Heart right ventricle (tissue), 16 donors: ENCODE results near the gene CERK. TPM values are rescaled to one million over a fixed set of nuclear protein-coding genes. Genes with fewer than 3 reads are reported as not detected.
"Not testable (repeated sequence)": the region's sequence is repeated elsewhere in the genome, so short reads cannot be mapped to it uniquely, and the experiment has no call there.

Experiments
- ATAC-seq, 8 donors: fragments of 200-7000 bp; cut with Tn5 transposase; one replicate each; pipeline ENCODE4 v1.9.1; 2020; ENCODE audit warnings: mild to moderate bottlenecking in 8 of 8, moderate library complexity in 8 of 8, moderate number of reproducible peaks in 1 of 8
- DNase-seq, 2 donors: peaks; one replicate each; pipeline ENCODE4 v3.0.0-alpha.2; 2020
- H3K27ac ChIP-seq, 10 donors: fragments of 200-600 bp; sonication (generic) in 2 of 10; one replicate each; pipeline versions ENCODE4 v1.5.0 to v1.8.0; 2020 to 2022; ENCODE audit warnings: mild to moderate bottlenecking in 3 of 10
- H3K27me3 ChIP-seq, 7 donors: fragments of 200-600 bp; one replicate each; pipeline ENCODE4 v1.8.0; 2021 to 2022; ENCODE audit warnings: mild to moderate bottlenecking in 2 of 7
- H3K36me3 ChIP-seq, 9 donors: fragments of 200-600 bp; sonication (generic) in 1 of 9; one replicate each; pipeline versions ENCODE4 v1.5.0 to v1.8.0; 2020 to 2022; ENCODE audit warnings: mild to moderate bottlenecking in 2 of 9
- H3K4me1 ChIP-seq, 9 donors: fragments of 200-600 bp; sonication (generic) in 1 of 9; one replicate each; pipeline versions ENCODE4 v1.5.0 to v1.8.0; 2020 to 2022; ENCODE audit warnings: mild to moderate bottlenecking in 4 of 9
- H3K4me3 ChIP-seq, 10 donors: fragments of 200-600 bp; sonication (generic) in 2 of 10; one replicate each; pipeline versions ENCODE4 v1.5.0 to v1.8.0; 2020 to 2022; ENCODE audit warnings: mild to moderate bottlenecking in 7 of 10, moderate library complexity in 2 of 10
- H3K9me3 ChIP-seq, 11 donors: fragments of 200-600 bp in 10 of 11; sonication (generic) in 2 of 11; one replicate each; pipeline versions ENCODE4 v1.5.0 to v1.8.0; 2013 to 2022; ENCODE audit warnings: mild to moderate bottlenecking in 2 of 11, control low read depth in 1 of 11, moderate library complexity in 1 of 11
- CTCF ChIP-seq, 9 donors: fragments of 200-600 bp; sonication (generic) in 2 of 9; IDR thresholded peaks; one replicate each; pipeline versions ENCODE4 v1.5.0 to v1.8.0; 2021 to 2022; ENCODE audit warnings: antibody characterized with exemption in 9 of 9, mild to moderate bottlenecking in 5 of 9, moderate library complexity in 1 of 9
- WGBS, 2 donors: extraction: QIAGEN DNeasy Blood & Tissue Kit; methylation state at CpG; one replicate each; pipeline ENCODE4 v1.1.7; 2013; ENCODE audit warnings: inconsistent platforms in 1 of 2; 5-methylcytosine and 5-hydroxymethylcytosine counted together
- intact Hi-C, 10 donors: fragments of 100-400 bp; cut with DNase I; formaldehyde crosslinking; loops; one replicate each; pipeline versions ENCODE4 v1.11.1 to v1.14.2; 2022
- polyA plus RNA-seq, 2 donors: library from polyadenylated mRNA; stranded (reverse); fragments of 200-250 nt; gene quantifications; one replicate each; pipeline ENCODE4 v1.2.3, GENCODE V29; 2013
- total RNA-seq, 10 donors: library from RNA; stranded (reverse); fragmentation: NEBNext Ultra II Directional in 3 of 10; extraction: Animal tissue kit (Norgen Biotek cat#: 25700) in 3 of 10; gene quantifications; one replicate each; pipeline versions ENCODE4 v1.2.1 to v1.2.4, GENCODE V29; 2021 to 2023
- donor health status: Arrhythmogenic right ventricular cardiomyopathy.
- donor health status: ischemic (EF 13 %, LVEDD 7.1; RV severe dilation, severe dysfunction).
- donor health status: healthy with polysubstance abuse.
- donor health status: DM: no; HTN: yes; CAD: no.
- donor health status: DM: no; HTN: no; CAD: no.
- donor health status: ischemic (EF 25% LVEDD 6.9; RV normal size, moderate dysfunction).
- donor health status: ischemic (EF 25% LVEDD 5.7; RV mildly dilated, moderate dysfunction).
- donor health status: healthy.
- donor health status: DM: yes; HTN: yes; CAD: no.
- donor health status: Ischemic cardiomyopathy.
- donor health status: ischemic (EF 35%, LVEDD 5.7; RV mildly dilated, moderate dysfunction).
- donor health status: nonischemic (EF 11% LVEDD 7.7; RV severe dilation, severe dysfunction).
- donor health status: DM: yes; HTN: yes; CAD: no.
- donor health status: PGD.
- donor health status: ischemic (EF 29% LVEDD 5.4; RV normal size, mild dysfunction).
- donor health status: nonischemic (EF 23%, LVEDD 6.1; RV moderate dilation, normal function).

The CERK gene
- total and polyA plus RNA-seq, 12 donors, result 21.5 to 97.0 (median 66.2) TPM

GRCh38 chr22:46637711-46638600 lies 100.1 kb downstream of the CERK start:
- Histone ChIP-seq H3K4me1 (peaks cover 18 to 69% (median 57%) of the 10 kb centered on the region in 9 donors), H3K9me3 (no peaks in the 10 kb centered on the region), H3K4me3 (no peak overlapping the region), H3K36me3 (peaks cover 0 to 17% (median 0%) of the 10 kb centered on the region in 9 donors), H3K27ac (peak overlapping the region in 3 of 10 donors; percentile 10 to 33 (median 21)), H3K27me3 (no peaks in the 10 kb centered on the region)
- ATAC-seq (no peak), DNase-seq (peak in 1 of 2 donors; percentile 10)
- WGBS, 2 donors, result 81 to 88% methylated on average over 21 of the region's 21 CpGs
- intact Hi-C loops, result no loop called here
- no peak for TF ChIP-seq CTCF (IDR thresholded peaks at IDR 0.05)

GRCh38 chr22:46636221-46637002 lies 101.6 kb downstream of the CERK start:
- Histone ChIP-seq H3K4me1 (peaks cover 9 to 60% (median 46%) of the 10 kb centered on the region in 9 donors), H3K9me3 (no peaks in the 10 kb centered on the region), H3K27ac (peak overlapping the region in 8 of 10 donors; percentile 2 to 74 (median 44)), H3K4me3 (no peak overlapping the region), H3K36me3 (peaks cover 0 to 17% (median 0%) of the 10 kb centered on the region in 9 donors), H3K27me3 (no peaks in the 10 kb centered on the region)
- intact Hi-C loops, result no loop called here
- WGBS, 2 donors, result 80% methylated on average over 29 of the region's 29 CpGs
- ATAC-seq (peak in 4 of 8 donors; percentile 12 to 20 (median 18)), DNase-seq (peak in 1 of 2 donors; percentile 17)
- TF ChIP-seq CTCF (IDR thresholded peaks at IDR 0.05), result no peak

GRCh38 chr22:46635756-46636155 lies 102.3 kb downstream of the CERK start:
- H3K4me1 ChIP-seq, result peaks cover 7 to 54% (median 39%) of the 10 kb centered on the region in 9 donors
- TF ChIP-seq CTCF (IDR thresholded peaks at IDR 0.05), result peak in 3 of 9 donors; percentile 12 to 20 (median 18)
- H3K9me3 ChIP-seq, result no peaks in the 10 kb centered on the region
- H3K4me3 ChIP-seq, result no peak overlapping the region
- peaks cover 0 to 19% (median 0%) of the 10 kb centered on the region in 9 donors for H3K36me3 ChIP-seq
- ATAC-seq, result peak in 7 of 8 donors; percentile 2 to 46 (median 23)
- no peaks in the 10 kb centered on the region for H3K27me3 ChIP-seq
- peak overlapping the region in 7 of 10 donors; percentile 14 to 74 (median 53) for H3K27ac ChIP-seq
- WGBS, 2 donors, result 58 to 62% methylated on average over 11 of the region's 11 CpGs
- DNase-seq, result peak in 1 of 2 donors; percentile 25
- intact Hi-C loops, result no loop called here

DNA sequence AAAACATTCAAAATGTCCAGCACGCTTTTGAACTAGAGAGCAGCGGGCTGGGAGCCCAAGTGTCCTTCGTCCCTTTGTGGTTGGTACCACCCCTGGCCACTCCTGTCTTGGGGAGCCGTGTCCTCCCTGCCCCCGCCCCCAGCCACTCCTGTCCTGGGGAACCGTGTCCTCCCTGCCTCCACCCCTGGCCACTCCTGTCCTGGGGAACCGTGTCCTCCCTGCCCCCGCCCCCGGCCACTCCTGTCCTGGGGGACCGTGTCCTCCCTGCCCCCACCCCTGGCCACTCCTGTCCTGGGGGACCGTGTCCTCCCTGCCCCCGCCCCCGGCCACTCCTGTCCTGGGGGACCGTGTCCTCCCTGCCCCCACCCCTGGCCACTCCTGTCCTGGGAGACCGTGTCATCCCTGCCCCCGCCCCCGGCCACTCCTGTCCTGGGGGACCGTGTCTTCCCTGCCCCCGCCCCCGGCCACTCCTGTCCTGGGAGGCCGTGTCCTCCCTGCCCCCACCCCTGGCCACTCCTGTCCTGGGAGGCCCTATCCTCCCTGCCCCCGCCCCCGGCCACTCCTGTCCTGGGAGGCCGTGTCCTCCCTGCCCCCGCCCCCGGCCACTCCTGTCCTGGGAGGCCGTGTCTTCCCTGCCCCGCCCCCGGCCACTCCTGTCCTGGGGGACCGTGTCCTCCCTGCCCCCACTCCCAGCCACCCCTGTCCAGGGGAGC lies 102.9 kb downstream of the CERK start:
- intact Hi-C loops, H3K27me3 ChIP-seq, H3K9me3 ChIP-seq: not testable (repeated sequence)
- DNase-seq (peak; percentile 68 to 80), ATAC-seq (peak in 3 of 8 donors; percentile 3 to 32 (median 16))
- peaks cover 0 to 24% (median 0%) of the 10 kb centered on the region in 9 donors for H3K36me3 ChIP-seq
- H3K27ac ChIP-seq, result peak overlapping the region in 4 of 10 donors; percentile 53 to 74 (median 68)
- WGBS, 2 donors, result 29 to 45% methylated on average over 19 to 28 of the region's 30 CpGs
- peaks cover 3 to 50% (median 33%) of the 10 kb centered on the region in 9 donors for H3K4me1 ChIP-seq
- H3K4me3 ChIP-seq, result peak overlapping the region in 2 of 10 donors; percentile 11 to 12

Other genes starting within 250 kb of the CERK start
- gene CELSR1, start 200.6 kb downstream of the CERK start, total RNA-seq, result 10 to 100 TPM in 7 of 10 donors, 1 to 10 TPM in 3; 5.5 to 16.7 (median 11.8) TPM
- 1 to 10 TPM; 4.0 to 6.4 TPM for gene CELSR1, start 200.6 kb downstream of the CERK start, polyA plus RNA-seq
- gene GRAMD4, start 117.9 kb downstream of the CERK start, total RNA-seq, result 100 to 1,000 TPM in 3 of 10 donors, 10 to 100 TPM in 7; 53.9 to 143 (median 71.0) TPM
- 10 to 100 TPM; 29.3 to 33.3 TPM for gene GRAMD4, start 117.9 kb downstream of the CERK start, polyA plus RNA-seq
- 10 to 100 TPM; 14.6 to 27.9 (median 18.0) TPM for gene TBC1D22A, start 24.4 kb upstream of the CERK start, total RNA-seq
- 10 to 100 TPM in 1 of 2 donors, 1 to 10 TPM in 1; 7.2 to 13.2 TPM for gene TBC1D22A, start 24.4 kb upstream of the CERK start, polyA plus RNA-seq